ENCODE data around the gene NFATC3.

Gene NFATC3

GRCh38 chr16:68085259-68086071, at the start of gene NFATC3:
TSS of gene NFATC3 (plus strand) at chr16:68085370. CDS start at chr16:68085682, 312 bp downstream.
- peak; percentile 99 for DNase-seq

DNA sequence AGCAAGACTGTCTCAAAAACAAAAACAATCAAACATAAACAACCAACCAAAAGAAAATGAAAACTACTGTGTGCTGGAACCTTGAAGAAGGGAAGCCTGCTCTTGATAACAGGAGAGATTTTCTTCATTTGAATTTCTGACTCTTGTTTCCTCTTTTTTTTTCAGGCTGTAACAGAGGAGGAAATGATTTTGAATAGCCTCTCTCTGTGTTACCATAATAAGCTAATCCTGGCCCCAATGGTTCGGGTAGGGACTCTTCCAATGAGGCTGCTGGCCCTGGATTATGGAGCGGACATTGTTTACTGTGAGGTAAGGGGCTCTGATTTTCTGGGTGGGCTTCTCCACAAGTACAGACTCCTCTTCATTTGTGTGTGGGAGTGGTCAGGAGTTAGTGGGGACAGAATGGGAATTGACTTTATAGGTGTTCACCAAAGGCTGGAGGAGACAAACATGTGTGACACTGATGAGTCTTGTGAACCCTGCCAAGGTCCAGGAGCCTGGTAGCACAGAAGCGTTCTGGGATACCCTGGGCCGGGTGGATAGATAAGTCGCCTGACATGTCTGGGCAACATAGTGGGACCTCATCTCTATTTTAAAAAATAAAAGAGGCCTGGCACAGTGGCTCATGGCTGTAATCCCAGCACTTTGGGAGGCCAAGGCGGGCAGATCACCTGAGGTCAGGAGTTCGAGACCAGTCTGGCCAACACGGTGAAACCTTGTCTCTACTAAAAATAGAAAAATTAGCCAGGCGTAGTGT, 47.2 kb upstream of the NFATC3 start:
- no peak for DNase-seq

DNA sequence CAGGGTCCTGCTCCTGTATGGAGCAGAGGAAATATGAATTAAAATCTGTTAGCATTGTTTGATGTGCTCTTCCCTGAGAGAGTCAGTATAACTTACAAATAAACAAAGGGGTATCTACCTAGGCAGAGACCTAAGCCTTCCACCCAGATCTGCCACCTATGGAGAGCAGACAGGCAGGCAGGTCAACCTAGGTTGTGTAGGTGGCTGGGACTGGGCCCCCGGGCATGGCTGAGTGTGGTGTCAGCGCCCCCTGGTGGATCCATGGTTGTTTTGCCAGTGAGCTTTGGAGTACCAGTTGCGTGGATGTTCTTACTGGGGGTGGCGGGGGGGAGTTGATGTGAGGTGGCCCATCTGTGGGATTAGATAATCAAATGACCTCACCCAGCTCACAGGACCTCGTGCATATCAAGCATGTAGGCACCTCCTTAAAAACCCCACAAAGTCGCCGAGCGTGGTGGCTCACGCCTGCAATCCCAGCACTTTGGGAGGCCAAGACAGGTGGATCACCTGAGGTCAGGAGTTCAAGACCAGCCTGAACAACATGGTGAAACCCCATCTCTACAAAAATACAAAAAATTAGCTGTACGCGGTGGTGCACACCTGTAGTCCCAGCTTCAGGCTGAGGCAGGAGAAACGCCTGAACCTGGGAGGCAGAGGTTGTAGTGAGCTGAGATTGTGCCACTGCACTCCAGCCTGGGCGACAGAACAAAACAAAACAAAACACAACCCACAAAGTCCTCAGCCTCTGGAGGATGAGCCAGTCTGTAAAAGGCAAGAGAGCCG, 44.5 kb upstream of the NFATC3 start:
- peak; percentile 92 for DNase-seq

- DNase-seq, result no peak
Measured at GRCh38 chr16:68041783-68042182, 43.4 kb upstream of the NFATC3 start.

GRCh38 chr16:68046106-68046505, 39.1 kb upstream of the NFATC3 start:
- no peak for DNase-seq

DNA sequence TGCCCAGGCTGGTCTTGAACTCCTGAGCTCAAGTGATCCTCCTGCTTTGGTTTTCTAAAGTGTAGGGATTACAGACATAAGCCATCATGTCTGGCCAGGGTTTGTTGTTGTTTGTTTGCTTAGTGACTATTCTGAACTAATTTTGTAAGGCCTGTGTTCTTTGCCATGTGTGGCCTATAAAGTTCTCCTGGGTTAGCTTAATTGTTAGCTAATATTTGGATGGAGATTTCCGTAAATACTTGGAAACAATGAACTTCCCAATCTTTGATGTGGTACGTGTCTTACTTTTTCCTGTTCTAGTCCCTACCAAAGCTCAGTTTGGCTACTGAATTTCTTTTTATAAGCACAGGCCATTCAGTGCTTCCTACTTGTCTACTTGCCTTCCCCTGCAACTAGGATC, 37.2 kb upstream of the NFATC3 start:
- DNase-seq, result no peak

GRCh38 chr16:68049449-68049848, 35.7 kb upstream of the NFATC3 start:
- DNase-seq, result no peak

DNA sequence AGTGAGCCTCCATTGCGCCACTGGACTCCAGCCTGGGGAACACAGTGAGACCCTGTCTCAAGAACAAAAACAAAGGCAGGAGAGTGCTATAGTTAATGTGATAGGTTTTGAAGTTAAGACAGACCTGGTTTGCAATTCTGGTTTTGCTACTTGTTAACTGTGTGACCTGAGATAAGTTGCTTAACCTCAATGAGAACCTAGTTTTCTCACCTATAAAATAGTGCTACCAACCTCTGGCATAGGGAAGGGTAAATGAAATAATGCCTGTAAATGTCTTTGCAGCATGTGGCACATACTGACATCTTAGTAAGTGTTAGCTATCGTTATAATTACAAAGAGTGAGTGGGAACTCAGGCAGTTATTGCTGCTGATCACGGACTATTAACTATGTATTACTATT, 29.8 kb upstream of the NFATC3 start:
- DNase-seq, result no peak

- no peak for DNase-seq
Measured at GRCh38 chr16:68059804-68060203, 25.4 kb upstream of the NFATC3 start.

- DNase-seq, result no peak
Measured at GRCh38 chr16:68061396-68061795, 23.8 kb upstream of the NFATC3 start.

DNA sequence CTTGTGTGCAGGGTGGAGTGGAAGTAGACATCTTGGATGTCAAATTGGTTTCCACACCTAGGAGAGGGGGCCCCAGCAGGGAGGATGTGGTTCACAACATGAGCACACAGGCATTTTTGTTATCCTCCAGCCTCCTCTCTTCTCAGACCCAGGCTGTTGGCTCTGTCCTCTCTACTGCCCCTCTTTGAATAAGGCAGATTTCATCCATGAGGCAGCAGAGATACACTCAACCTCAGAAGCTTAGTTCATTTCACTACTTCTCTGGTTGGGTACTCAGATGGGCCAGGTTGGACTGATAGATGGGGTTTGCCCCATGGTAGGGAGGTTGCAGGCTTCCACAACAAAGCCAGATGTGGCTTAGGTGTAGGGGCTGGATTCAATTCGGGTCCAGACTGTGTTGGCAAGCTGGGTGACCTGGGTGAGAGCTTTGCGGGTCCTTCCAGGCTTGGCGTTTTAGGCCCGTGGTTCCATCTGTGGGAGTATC, 22.2 kb upstream of the NFATC3 start:
- DNase-seq, result no peak

DNA sequence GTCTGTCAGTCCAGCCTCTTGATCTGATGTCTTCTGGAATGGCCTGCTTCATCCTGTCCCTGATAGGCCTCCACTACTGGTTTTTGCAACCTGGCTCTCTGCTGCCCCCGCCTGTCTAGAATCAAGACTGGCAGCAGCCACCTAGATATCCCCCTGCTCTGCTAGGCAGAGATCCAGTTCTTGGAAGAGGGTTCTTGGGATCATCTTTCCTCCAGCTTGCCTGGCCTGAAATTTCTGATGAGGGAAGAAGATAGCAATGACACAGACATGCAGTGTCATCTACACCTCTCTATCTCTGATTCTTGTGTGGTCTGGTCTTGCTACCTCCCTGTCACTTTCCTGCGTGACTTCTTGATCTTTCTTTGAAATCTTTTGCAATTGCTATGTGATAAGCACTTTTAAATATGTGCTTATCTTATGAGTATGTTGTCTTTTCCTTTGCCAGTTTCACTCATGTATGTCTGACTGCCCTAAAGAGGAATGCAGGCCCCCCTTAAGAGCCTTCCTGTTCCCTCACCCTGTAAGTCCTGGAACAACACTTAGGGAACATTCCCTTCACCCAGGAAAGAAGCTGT, 20.3 kb upstream of the NFATC3 start:
- peak; percentile 70 for DNase-seq

DNA sequence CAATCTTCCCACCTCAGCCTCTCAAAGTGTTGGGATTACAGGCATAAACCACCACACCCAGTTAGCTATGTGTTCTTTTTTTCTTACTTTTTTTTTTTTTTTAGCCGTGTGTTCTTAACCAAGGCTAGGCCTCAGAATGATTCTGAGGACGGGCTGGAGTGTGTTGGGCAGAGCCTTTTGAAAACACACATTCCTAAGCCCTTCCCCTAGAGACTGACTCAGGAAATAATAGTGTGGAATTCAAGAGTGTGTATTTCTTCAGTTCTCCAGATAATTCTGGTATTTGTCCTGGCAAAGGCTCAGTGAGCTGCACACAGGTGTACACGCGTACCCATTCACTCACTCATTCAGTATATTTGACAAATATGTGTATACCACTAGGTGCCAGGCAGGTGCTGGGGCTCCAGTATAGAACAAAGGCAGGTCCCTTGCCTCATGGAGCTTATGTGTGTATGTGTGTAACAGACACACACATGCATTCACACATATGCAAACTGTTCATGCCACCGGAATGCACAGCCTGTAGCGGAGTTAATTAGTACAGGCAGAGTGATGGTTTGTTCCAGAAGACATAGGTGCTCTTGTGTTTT, 19.4 kb upstream of the NFATC3 start:
- no peak for DNase-seq

- no peak for DNase-seq
Measured at GRCh38 chr16:68066763-68067162, 18.4 kb upstream of the NFATC3 start.

DNA sequence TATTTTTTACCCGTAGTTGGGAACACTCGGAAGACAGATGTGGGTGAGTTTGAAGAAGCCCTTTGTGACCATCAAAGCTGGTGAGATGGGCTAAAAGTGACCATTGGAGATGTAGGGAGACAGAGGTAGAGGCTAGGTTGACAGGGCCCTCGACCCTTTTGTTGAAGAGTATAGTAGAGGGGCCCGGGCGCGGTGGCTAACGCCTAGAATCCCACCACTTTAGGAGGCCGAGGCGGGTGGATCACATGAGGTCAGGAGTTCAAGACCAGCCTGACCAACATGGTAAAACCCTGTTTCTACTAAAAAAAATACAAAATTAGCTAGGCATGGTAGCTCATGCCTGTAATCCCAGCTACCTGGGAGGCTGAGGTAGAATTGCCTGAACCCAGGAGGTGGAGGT, 16.2 kb upstream of the NFATC3 start:
- DNase-seq, result no peak

GRCh38 chr16:68069511-68070248, 15.5 kb upstream of the NFATC3 start:
- DNase-seq, result no peak

- no peak for DNase-seq
Measured at GRCh38 chr16:68070249-68070730, 14.9 kb upstream of the NFATC3 start.

DNA sequence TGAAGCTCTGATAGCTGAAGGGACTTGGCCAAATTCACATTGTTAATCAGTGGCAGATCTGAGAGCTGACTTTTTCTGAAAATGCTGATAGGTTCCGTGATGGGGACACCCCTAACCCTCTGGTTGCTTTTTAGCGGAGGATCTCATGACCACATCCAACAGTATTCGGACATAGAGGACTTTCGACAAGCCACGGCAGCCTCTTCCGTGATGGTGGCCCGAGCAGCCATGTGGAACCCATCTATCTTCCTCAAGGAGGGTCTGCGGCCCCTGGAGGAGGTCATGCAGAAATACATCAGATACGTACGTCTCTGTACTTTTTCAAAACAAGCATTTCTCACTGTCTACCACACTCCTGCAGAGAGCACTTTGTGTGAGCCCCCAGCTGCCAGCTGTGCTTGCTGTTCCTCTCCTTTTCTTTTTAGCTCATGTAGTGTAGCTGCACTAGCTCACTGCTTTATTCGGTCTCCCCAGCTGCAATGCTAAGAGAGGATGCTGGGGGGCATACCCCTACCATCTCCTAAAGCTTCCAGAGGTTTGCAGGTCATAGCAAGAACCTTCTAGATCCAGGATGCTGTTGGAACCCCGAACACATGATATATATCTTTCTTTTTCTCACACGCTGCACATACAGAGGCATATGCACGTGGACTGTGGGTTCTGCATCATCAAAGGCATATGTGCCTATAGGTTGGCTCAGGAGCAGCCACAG, 14.2 kb upstream of the NFATC3 start:
- DNase-seq, result no peak

DNA sequence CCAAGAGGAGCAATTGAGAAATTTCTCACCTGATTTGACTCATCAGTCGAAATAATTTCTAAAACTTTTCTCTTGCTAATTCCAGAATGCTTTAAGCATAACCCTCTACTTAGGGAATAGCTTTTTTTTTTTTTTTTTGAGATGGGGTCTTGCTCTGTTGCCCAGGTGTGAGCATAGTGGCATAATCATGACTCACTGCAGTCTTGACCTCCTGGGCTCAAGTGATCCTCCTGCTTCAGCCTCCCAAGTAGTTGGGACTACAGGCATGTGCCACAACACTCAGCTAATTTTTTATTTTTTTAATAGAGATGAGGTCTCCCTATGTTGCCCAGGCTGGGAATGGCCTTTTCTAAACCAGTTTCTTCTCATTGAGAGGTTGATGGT, 13.7 kb upstream of the NFATC3 start:
- DNase-seq, result no peak

DNA sequence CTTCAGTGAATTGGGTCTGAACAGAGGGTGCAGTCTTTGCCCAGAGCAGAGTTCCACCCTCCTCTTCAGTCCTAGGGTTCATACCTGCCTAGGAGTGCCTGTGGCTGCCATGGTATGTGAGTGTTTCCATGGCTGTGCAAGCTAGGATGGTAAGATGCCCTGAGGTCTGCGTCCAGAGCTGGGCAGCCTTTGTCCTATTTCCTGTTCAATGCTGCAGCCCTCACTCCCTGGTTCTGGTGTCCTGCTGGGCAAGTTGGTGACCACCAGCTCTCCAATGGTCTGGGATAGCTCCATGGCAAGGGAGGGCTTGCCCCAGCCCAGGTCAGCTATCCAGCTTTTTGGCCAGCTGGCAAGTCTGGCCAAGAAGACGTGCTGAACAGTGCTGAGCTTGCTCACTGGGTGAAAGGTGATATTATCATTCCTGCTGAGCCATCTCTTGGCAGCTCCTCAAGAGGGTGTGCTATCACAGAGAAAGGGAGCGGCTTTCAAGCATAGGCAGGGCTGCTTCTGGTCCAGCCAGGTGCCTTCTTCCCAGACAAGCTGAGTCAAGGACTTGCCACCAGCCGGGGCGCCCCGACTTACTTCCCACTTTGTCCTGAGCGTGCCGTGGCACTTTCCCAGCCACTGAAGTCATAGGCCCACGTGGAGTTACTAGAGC, 13.0 kb upstream of the NFATC3 start:
- no peak for DNase-seq
